ENCODE measurements around the gene NIN. TPM values are rescaled to one million over a fixed set of nuclear protein-coding genes. Genes with fewer than 3 reads are reported as not detected.
"Not testable (repeated sequence)": the region's sequence is repeated elsewhere in the genome, so short reads cannot be mapped to it uniquely, and the experiment has no call there.

NIN gene
- total RNA-seq, 1 donor from 2014 or later = 39.9 TPM

DNA sequence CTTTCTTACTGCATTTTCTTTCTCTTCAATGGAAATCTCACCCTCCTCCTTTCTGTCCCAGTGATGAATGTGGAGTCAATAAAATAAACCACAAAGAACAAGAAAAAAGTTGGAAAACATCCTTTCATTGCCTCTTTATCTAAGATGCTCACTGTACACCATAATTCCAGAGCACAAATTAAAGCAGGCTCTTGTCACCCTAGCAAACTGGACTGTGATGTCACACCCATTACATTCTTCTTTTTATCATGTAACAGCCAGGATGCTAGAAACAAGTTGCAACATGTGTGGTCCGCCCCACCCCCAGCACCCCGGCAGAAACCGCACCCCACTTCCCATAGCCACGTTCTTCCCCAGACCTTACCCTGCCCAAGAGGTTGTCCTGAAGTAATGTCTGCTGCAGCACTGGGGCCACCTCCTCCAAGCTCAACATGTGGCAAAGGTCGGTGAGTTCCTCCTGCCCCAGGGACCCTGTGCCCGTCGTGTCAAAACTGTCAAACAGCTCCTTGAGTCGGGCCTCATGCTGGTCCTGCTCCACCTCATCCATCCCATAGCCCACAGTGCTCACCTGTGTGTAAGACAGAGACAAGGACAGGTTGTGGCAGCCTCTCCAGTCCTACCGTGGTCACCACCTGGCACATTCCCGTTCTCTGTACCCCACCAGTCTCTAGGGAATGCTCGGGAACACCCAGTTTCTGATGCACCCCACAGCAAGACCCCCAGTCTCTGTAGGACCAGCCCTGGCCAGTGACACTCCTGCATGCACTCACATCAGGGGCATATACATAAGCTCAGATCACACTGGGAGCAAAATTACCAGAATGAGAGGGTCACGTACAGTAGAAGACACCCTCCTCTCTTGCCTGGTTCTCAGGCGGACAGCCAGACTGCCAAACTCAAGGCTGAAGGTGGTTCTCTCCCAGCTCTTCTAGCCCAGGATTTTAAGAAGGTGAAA is 9.2 kb downstream of the NIN start:
- intact Hi-C loops (cut with micrococcal nuclease) = loop anchor here (1.0 to 5.0 kb wide), 4 partner anchors 8 to 589 kb away; partner anchors contain the start of genes NIN and SOS2
- Mint-ChIP-seq H3K4me3 (peak overlapping the region; percentile 61), H3K36me3 (ENCODE audit: low read depth) (peaks cover 34% of the 10 kb centered on the region), H3K27ac (peak overlapping the region; percentile 69), H3K4me1 (ENCODE audit: low read depth) (peaks cover 74% of the 10 kb centered on the region), H3K9me3 (no peaks in the 10 kb centered on the region), H3K27me3 (ENCODE audit: insufficient read depth) (no peaks in the 10 kb centered on the region)
- DNase-seq (ENCODE audit: low spot score) = peak; percentile 62

DNA sequence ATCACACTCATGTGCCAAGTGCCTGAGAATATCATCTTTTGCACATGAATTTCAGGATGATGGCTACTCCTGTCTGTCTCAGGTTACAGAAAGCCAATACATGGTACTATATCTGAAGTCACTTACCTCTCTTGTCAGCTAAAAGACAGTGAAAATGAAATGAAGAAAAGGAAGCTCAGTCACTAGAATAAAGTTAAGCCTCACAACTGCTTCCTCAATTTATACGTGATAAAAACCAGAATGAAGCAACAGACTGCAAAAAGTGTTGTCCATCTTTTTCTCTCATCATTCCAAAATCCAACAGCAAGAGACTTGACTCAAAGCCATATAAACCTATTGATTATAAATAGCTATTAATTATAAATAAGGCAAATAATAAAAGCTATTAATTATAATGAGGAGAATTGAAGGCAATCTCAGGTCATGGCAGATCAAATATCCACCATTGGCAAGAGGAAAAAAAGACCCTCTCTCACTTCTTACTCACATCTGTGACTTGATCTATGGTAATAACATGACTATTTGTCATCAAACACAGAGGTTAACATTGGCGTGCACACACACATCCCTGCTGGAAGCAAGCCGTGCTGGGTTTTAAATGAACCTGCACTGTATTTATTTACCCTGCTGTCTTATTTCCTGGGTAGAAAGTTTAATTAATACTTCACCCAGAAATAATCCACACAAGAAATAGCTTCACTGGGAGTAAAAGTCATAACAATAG is 10.0 kb downstream of the NIN start:
- H3K27me3 Mint-ChIP-seq (ENCODE audit: insufficient read depth) = no peaks in the 10 kb centered on the region
- DNase-seq (ENCODE audit: low spot score) = no peak
- H3K4me1 Mint-ChIP-seq (ENCODE audit: low read depth) = peaks cover 67% of the 10 kb centered on the region
- intact Hi-C loops (cut with micrococcal nuclease) = loop anchor here (5.0 kb wide), 1 partner anchor 589 kb away; the partner anchor contains the start of gene SOS2
- H3K4me3 Mint-ChIP-seq = peak overlapping the region; percentile 35
- no peak overlapping the region for H3K27ac Mint-ChIP-seq
- peaks cover 27% of the 10 kb centered on the region for H3K36me3 Mint-ChIP-seq (ENCODE audit: low read depth)
- H3K9me3 Mint-ChIP-seq = no peaks in the 10 kb centered on the region

DNA sequence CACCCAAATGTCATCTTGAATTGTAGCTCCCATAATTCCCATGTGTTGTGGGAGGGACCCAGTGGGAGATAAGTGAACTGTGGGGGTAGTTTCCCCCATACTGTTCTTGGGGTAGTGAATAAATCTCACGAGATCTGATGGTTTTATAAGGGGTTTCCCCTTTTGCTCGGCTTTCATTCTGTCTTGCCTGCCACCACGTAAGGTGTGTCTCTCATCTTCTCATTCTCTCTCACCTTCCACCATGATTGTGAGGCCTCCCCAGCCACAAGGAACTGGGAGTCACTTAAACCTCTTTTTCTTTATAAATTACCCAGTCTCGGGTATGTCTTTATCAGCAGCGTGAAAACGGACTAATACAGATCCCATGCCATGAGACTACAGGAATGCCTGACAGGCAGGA is 11.7 kb downstream of the NIN start:
- H3K4me3 Mint-ChIP-seq; DNase-seq (ENCODE audit: low spot score); H3K27me3 Mint-ChIP-seq (ENCODE audit: insufficient read depth); intact Hi-C loops (cut with micrococcal nuclease); H3K9me3 Mint-ChIP-seq; H3K27ac Mint-ChIP-seq: not testable (repeated sequence)
- H3K4me1 Mint-ChIP-seq (ENCODE audit: low read depth) = peaks cover 61% of the 10 kb centered on the region
- H3K36me3 Mint-ChIP-seq (ENCODE audit: low read depth) = peaks cover 29% of the 10 kb centered on the region

DNA sequence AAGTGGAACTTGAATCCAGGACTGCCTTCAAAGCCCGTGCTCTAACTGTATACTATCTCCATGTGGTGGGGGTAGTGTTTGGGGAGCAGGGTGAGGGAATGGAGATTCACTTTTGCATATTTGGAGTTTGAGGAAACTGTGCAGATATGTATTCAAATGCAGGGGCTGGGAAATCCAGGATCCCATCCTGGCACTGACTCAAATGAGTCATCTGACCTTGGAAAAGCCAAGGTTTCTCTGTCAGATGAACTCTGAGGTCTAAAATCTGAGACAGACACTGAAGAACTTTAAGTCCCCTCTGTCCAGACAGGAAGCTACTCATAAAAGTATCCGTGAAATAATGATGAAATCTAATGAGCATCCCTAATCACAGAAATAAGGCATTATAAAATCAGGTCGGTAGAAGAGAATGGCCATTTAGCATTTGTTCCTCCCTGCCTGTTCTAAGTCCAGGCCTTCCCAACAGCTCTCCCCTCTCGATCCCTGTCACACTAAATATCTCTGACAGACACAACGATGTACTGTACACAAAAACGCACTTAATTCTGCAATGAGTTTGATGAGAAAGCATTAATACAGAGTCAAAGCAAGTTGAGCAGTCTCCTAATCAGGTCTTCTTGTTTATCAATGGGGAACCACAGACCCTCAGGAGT is 14.4 kb downstream of the NIN start:
- peaks cover 8% of the 10 kb centered on the region for H3K9me3 Mint-ChIP-seq
- H3K4me1 Mint-ChIP-seq (ENCODE audit: low read depth) = peaks cover 56% of the 10 kb centered on the region
- H3K27ac Mint-ChIP-seq = no peak overlapping the region
- no peak for DNase-seq (ENCODE audit: low spot score)
- H3K36me3 Mint-ChIP-seq (ENCODE audit: low read depth) = peaks cover 25% of the 10 kb centered on the region
- H3K27me3 Mint-ChIP-seq (ENCODE audit: insufficient read depth) = no peaks in the 10 kb centered on the region
- H3K4me3 Mint-ChIP-seq = no peak overlapping the region
- intact Hi-C loops (cut with micrococcal nuclease) = no loop called here

DNA sequence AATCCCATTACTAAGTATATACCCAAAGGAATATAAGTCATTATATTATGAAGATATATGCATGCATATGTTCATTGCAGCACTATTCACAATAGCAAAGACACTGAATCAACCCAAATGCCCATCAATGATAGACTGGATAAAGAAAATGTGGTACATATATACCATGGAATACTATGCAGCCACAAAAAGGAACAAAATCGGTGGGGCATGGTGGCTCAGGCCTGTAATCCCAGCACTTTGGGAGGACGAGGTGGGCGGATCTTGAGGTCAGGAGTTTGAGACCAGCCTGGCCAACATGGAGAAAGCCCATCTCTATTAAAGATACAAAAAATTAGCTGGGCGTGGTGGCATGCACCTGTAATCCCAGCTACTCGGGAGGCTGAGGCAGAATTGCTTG is 15.4 kb downstream of the NIN start:
- H3K36me3 Mint-ChIP-seq (ENCODE audit: low read depth) = peaks cover 20% of the 10 kb centered on the region
- H3K4me1 Mint-ChIP-seq (ENCODE audit: low read depth) = peaks cover 49% of the 10 kb centered on the region
- H3K27ac Mint-ChIP-seq; H3K27me3 Mint-ChIP-seq (ENCODE audit: insufficient read depth); H3K9me3 Mint-ChIP-seq; intact Hi-C loops (cut with micrococcal nuclease); DNase-seq (ENCODE audit: low spot score); H3K4me3 Mint-ChIP-seq: not testable (repeated sequence)

DNA sequence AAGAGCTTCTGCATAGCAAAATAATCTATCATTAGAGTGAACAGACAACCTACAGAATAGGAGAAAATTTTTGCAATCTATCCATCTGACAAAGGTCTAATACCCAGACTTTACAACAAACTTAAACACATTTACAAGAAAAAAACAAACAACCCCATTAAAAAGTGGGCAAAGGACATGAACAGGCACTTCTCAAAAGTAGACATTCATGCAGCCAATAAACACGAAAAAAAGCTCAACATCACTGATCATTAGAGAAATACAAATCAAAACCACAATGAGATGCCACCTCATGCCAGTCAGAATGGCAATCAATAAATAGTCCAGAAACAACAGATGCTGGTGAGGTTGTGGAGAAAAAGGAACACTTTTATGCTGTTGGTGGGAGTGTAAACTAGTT is 15.9 kb downstream of the NIN start:
- H3K36me3 Mint-ChIP-seq (ENCODE audit: low read depth) = peaks cover 18% of the 10 kb centered on the region

DNA sequence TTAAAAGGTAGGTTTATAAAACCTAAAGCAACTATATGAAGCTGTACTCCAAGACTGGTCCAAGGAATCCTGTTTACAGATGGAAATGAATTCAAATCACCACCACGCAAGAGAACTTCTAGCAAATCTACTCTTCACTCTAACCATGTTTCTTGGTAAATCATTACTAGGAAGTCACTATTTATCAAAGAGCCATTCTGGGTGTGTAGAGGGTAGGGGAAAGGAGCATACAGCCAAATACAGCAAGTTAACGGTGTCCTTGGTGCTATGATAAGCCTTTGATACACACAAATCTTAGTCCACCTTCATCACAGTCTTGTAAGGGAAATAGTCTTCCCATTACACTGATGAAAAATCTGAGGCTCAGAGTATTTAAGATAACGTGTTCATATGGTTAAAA is 16.8 kb downstream of the NIN start:
- Mint-ChIP-seq H3K36me3 (ENCODE audit: low read depth) (peaks cover 16% of the 10 kb centered on the region), H3K4me3 (no peak overlapping the region), H3K9me3 (peaks cover 8% of the 10 kb centered on the region), H3K4me1 (ENCODE audit: low read depth) (peaks cover 35% of the 10 kb centered on the region), H3K27ac (no peak overlapping the region), H3K27me3 (ENCODE audit: insufficient read depth) (no peaks in the 10 kb centered on the region)
- DNase-seq (ENCODE audit: low spot score) = no peak
- intact Hi-C loops (cut with micrococcal nuclease) = no loop called here

More for the DNA sequence above, 15.9 kb downstream of the NIN start:
- H3K4me3 Mint-ChIP-seq; H3K27ac Mint-ChIP-seq; intact Hi-C loops (cut with micrococcal nuclease); H3K27me3 Mint-ChIP-seq (ENCODE audit: insufficient read depth); DNase-seq (ENCODE audit: low spot score); H3K9me3 Mint-ChIP-seq: not testable (repeated sequence)
- peaks cover 44% of the 10 kb centered on the region for H3K4me1 Mint-ChIP-seq (ENCODE audit: low read depth)

DNA sequence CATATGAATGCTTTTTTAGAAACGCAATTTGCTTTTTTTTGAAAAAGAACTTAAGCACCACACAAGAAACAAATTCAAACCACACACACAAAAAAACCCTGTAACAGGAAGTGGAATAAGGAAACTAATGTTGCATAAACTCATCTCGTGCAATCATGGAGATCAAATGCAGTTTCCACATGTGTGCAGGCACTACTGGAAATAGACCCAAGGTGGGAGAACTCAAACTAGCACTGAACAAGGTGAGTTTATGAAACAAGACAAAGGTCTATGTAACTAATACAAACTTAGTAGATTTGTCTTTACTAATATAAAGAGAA is 17.5 kb downstream of the NIN start:
- Mint-ChIP-seq H3K36me3 (ENCODE audit: low read depth) (peaks cover 14% of the 10 kb centered on the region), H3K4me3 (peak overlapping the region; percentile 35), H3K4me1 (ENCODE audit: low read depth) (peaks cover 33% of the 10 kb centered on the region), H3K27ac (peak overlapping the region; percentile 72), H3K27me3 (ENCODE audit: insufficient read depth) (no peaks in the 10 kb centered on the region), H3K9me3 (peaks cover 8% of the 10 kb centered on the region)
- intact Hi-C loops (cut with micrococcal nuclease) = loop anchor here (1.0 to 2.0 kb wide), 3 partner anchors 9 to 27 kb away; partner anchors contain the start of gene NIN
- no peak for DNase-seq (ENCODE audit: low spot score)

DNA sequence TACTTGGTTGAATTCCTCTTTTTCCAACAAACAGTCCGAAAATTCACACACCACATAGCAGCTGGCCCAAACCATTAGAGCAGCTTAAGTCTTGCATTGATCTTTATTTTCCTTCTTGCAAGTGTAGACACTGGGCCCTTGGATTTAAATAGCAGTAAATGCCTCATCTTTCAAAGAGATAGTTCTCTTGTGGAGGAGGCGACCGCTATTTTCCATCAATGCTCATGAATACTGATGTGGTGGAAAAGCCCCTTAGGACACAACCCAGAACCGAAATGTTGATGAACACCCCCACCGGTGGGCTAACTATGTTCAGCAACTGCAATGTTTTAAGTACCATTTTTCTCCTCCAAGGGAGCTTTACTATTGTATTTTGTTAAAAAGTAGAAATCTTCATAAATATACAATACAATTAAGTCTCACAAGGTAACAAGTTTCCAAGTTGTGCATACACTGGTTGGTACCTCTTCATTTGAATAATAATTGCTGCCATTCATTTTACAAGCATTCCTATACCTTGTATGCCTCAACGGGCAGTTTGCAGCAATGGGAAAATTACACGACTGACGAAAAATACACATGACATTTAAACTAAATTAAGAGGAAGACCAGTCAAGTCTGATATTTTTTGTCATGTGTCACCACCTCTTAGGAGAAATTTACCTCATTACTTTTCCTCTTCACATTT is 18.0 kb downstream of the NIN start:
- H3K4me3 Mint-ChIP-seq = peak overlapping the region; percentile 35
- peaks cover 11% of the 10 kb centered on the region for H3K36me3 Mint-ChIP-seq (ENCODE audit: low read depth)
- H3K9me3 Mint-ChIP-seq = peaks cover 8% of the 10 kb centered on the region
- peak overlapping the region; percentile 72 for H3K27ac Mint-ChIP-seq
- peaks cover 33% of the 10 kb centered on the region for H3K4me1 Mint-ChIP-seq (ENCODE audit: low read depth)
- no peaks in the 10 kb centered on the region for H3K27me3 Mint-ChIP-seq (ENCODE audit: insufficient read depth)
- intact Hi-C loops (cut with micrococcal nuclease) = loop anchor here (1.0 to 2.0 kb wide), 3 partner anchors 9 to 26 kb away; partner anchors contain the start of gene NIN
- DNase-seq (ENCODE audit: low spot score) = no peak

DNA sequence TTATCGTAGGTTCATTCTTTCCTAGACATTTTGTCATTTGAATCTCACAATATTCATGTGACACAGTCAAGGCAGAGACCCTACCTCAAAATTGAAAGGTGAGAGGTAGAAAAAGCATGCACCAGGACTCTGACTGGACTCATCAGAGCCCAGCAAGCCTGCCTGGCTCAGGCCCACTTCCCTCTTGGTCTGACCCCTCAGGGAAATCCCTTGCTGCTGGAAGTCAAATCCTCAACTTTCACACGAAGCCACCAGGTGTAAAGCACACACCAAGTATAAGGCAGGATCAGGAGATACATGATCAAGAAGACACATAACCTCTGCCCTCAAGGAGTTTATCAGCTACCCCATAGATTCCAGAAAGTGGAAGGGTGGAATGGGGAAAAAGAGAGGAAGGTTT is 18.8 kb downstream of the NIN start:
- Mint-ChIP-seq H3K9me3 (peaks cover 8% of the 10 kb centered on the region), H3K4me3 (peak overlapping the region; percentile 30), H3K27ac (no peak overlapping the region), H3K27me3 (ENCODE audit: insufficient read depth) (no peaks in the 10 kb centered on the region), H3K36me3 (ENCODE audit: low read depth) (peaks cover 11% of the 10 kb centered on the region), H3K4me1 (ENCODE audit: low read depth) (peaks cover 33% of the 10 kb centered on the region)
- intact Hi-C loops (cut with micrococcal nuclease) = loop anchor here (2.0 kb wide), 2 partner anchors 19 to 25 kb away; partner anchors contain the start of gene NIN
- DNase-seq (ENCODE audit: low spot score) = no peak

DNA sequence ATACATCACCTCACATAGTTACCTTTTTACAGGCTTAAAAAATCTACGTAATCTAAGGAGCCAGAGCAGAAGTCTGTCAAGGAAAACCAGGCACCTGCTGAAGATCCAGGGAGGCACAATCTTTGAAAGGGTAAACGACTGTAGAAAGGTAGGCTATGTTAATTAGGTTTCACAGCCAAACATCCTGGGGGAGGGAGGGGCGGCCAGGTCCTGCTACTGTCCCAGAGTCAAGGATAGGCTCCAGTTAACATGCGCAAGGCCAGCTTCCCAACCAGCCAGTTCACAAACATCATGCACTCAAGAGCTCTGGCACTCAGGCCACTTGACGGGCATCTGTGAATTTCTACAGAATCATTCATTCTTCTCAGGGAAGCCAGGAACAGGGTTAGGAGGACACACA is 22.9 kb downstream of the NIN start:
- peaks cover 11% of the 10 kb centered on the region for H3K4me1 Mint-ChIP-seq (ENCODE audit: low read depth)
- no peak overlapping the region for H3K4me3 Mint-ChIP-seq
- no peak for DNase-seq (ENCODE audit: low spot score)
- no peak overlapping the region for H3K27ac Mint-ChIP-seq
- intact Hi-C loops (cut with micrococcal nuclease) = no loop called here
- H3K36me3 Mint-ChIP-seq (ENCODE audit: low read depth) = peaks cover 16% of the 10 kb centered on the region
- no peaks in the 10 kb centered on the region for H3K9me3 Mint-ChIP-seq
- no peaks in the 10 kb centered on the region for H3K27me3 Mint-ChIP-seq (ENCODE audit: insufficient read depth)

DNA sequence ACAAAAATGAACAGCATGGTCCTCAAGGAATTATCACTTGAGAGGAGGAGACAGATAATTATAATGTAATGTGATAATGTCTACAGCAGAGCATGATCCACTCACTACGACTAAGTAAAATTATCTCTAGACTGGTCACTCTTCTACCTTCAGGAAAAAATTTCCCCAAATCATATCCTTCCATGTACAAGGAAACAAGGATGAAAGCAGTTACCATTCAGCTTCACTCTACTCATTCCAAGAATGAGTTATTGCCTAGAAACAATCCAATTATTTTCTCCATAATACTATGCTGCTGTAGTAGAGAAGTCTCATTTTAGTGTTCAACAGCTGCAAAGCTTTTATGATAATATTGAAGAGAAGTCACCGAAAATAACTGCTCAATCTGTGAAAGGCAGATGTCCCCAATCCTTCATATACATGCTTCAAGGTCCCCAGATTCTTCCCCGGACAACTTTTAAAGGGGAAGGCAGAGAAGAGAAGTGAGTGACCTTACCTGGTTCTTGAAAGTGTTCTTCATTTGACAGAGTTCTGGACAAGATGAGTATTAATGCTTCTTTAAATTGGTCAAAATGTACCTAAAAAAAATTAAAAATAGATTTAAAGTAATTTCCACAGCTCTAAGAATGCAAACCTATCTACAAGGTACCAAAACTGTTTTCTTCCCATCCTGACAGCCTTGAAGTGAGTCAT is 24.6 kb downstream of the NIN start:
- H3K27ac Mint-ChIP-seq = peak overlapping the region; percentile 19
- H3K9me3 Mint-ChIP-seq = no peaks in the 10 kb centered on the region
- no peak overlapping the region for H3K4me3 Mint-ChIP-seq
- no peaks in the 10 kb centered on the region for H3K27me3 Mint-ChIP-seq (ENCODE audit: insufficient read depth)
- peaks cover 18% of the 10 kb centered on the region for H3K36me3 Mint-ChIP-seq (ENCODE audit: low read depth)
- no peaks in the 10 kb centered on the region for H3K4me1 Mint-ChIP-seq (ENCODE audit: low read depth)
- no peak for DNase-seq (ENCODE audit: low spot score)
- intact Hi-C loops (cut with micrococcal nuclease) = no loop called here
